ENCODE data around the gene TAF11L8.
"Not testable (repeated sequence)": the region's sequence is repeated elsewhere in the genome, so short reads cannot be mapped to it uniquely, and the experiment has no call there.

TAF11L8 gene

DNA sequence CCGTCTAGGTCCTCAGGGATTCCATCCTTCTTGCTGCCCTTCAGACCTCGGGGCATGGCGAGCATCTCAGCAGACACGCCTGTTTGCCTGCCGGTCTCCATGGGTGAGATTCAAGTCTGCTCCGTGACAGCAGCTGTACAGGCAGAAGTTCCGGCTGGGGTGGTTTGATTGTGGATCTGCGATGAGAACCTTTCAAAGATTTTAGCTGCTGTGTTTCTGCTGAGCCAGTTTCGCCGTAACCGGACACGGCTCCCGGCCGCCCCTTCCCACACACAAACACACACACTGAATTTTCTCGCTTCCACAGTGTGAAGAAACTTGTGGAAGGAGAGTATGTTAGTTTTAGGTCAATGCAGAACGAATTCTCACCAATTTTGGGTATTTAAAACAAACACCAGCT lies at the start of gene TAF11L8:
Gene TAF11L8 (minus strand): TSS at position 101 of the 400 bp plus-strand sequence.
- H3K9me3 ChIP-seq (ENCODE audit: severe bottlenecking); H3K36me3 ChIP-seq (ENCODE audit: low read depth); H3K4me3 ChIP-seq (ENCODE audit: severe bottlenecking); ATAC-seq (ENCODE audit: low read depth); H3K27me3 ChIP-seq (ENCODE audit: insufficient read depth, poor library complexity, severe bottlenecking); H3K27ac ChIP-seq (ENCODE audit: poor library complexity, severe bottlenecking); H3K4me1 ChIP-seq (ENCODE audit: insufficient read depth, poor library complexity, severe bottlenecking); DNase-seq (ENCODE audit: low spot score): not testable (repeated sequence)

DNA sequence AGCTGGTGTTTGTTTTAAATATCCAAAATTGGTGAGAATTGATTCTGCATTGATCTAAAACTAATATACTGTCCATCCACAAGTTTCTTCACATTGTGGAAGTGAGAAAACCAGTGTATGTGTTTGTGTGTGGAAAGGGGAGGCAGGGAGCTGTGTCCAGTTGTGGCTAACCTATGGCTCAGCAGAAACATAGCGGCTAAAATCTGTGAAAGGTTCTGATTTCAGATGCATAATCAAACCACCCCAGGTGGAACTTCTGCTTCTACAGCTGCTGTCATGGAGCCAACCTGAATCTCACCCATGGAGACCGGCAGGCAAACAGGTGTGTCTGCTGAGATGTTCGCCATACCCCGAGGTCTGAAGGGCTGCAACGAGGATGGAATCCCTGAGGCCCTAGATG lies 43.4 kb upstream of the TAF11L8 start, which contains the start of gene TAF11L14:
Gene TAF11L14 (plus strand): TSS at position 301 of the 400 bp plus-strand sequence.
- Histone ChIP-seq H3K27ac (ENCODE audit: poor library complexity, severe bottlenecking) (no peak within 1 kb of the TSS), H3K9me3 (ENCODE audit: severe bottlenecking) (no peaks in the 10 kb centered on the region), H3K36me3 (ENCODE audit: low read depth) (no peaks in the 10 kb centered on the region), H3K4me3 (ENCODE audit: severe bottlenecking) (no peak within 1 kb of the TSS), H3K4me1 (ENCODE audit: insufficient read depth, poor library complexity, severe bottlenecking) (no peaks in the 10 kb centered on the region), H3K27me3 (ENCODE audit: insufficient read depth, poor library complexity, severe bottlenecking) (no peaks in the 10 kb centered on the region)
- DNase-seq (ENCODE audit: low spot score) (no peak), ATAC-seq (ENCODE audit: low read depth) (no peak)
- TF ChIP-seq, protein P1, sequence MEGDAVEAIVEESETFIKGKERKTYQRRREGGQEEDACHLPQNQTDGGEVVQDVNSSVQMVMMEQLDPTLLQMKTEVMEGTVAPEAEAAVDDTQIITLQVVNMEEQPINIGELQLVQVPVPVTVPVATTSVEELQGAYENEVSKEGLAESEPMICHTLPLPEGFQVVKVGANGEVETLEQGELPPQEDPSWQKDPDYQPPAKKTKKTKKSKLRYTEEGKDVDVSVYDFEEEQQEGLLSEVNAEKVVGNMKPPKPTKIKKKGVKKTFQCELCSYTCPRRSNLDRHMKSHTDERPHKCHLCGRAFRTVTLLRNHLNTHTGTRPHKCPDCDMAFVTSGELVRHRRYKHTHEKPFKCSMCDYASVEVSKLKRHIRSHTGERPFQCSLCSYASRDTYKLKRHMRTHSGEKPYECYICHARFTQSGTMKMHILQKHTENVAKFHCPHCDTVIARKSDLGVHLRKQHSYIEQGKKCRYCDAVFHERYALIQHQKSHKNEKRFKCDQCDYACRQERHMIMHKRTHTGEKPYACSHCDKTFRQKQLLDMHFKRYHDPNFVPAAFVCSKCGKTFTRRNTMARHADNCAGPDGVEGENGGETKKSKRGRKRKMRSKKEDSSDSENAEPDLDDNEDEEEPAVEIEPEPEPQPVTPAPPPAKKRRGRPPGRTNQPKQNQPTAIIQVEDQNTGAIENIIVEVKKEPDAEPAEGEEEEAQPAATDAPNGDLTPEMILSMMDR (IDR thresholded peaks at IDR 0.05; ENCODE audit: poor library complexity, severe bottlenecking) = no peak

DNA sequence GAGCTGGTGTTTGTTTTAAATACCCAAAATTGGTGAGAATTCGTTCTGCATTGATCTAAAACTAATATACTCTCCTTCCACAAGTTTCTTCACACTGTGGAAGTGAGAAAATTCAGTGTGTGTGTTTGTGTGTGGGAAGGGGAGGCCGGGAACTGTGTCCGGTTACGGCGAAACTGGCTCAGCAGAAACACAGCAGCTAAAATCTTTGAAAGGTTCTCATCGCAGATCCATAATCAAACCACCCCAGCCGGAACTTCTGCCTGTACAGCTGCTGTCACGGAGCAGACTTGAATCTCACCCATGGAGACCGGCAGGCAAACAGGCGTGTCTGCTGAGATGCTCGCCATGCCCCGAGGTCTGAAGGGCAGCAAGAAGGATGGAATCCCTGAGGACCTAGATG lies 41.0 kb upstream of the TAF11L8 start, which contains the start of gene TAF11L13:
Gene TAF11L13 (plus strand): TSS at position 301 of the 400 bp plus-strand sequence.
- H3K9me3 ChIP-seq (ENCODE audit: severe bottlenecking); ATAC-seq (ENCODE audit: low read depth); H3K36me3 ChIP-seq (ENCODE audit: low read depth); H3K27me3 ChIP-seq (ENCODE audit: insufficient read depth, poor library complexity, severe bottlenecking); H3K4me1 ChIP-seq (ENCODE audit: insufficient read depth, poor library complexity, severe bottlenecking); DNase-seq (ENCODE audit: low spot score); H3K4me3 ChIP-seq (ENCODE audit: severe bottlenecking); H3K27ac ChIP-seq (ENCODE audit: poor library complexity, severe bottlenecking): not testable (repeated sequence)

DNA sequence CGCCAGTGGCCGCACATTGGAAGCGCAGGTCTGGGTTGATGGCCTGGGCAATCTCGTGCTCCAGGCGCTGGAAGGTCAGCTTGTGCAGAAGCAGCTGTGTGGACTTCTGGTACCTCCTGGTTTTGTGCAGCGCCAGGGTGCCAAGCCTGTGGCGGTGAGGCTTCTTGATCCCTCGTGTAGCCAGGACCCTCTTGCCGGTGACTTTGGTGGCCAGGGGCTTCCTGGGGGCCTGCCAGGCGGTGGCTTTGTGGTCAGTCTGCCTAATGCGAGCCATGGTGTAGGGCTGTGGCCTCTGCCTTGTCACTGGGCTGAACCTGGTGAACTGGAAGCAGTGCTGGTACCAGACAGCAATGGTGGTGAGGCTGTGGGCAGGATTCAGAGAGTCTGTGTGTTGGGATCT lies 34.9 kb upstream of the TAF11L8 start:
- H3K9me3 ChIP-seq (ENCODE audit: severe bottlenecking) = no peaks in the 10 kb centered on the region
- ATAC-seq (ENCODE audit: low read depth) = no peak
- no peaks in the 10 kb centered on the region for H3K4me1 ChIP-seq (ENCODE audit: insufficient read depth, poor library complexity, severe bottlenecking)
- TF ChIP-seq, protein P1 (IDR thresholded peaks at IDR 0.05; ENCODE audit: poor library complexity, severe bottlenecking) = no peak
- H3K4me3 ChIP-seq (ENCODE audit: severe bottlenecking) = no peak overlapping the region
- H3K27me3 ChIP-seq (ENCODE audit: insufficient read depth, poor library complexity, severe bottlenecking) = no peaks in the 10 kb centered on the region
- H3K27ac ChIP-seq (ENCODE audit: poor library complexity, severe bottlenecking) = no peak overlapping the region
- H3K36me3 ChIP-seq (ENCODE audit: low read depth) = no peaks in the 10 kb centered on the region
- no peak for DNase-seq (ENCODE audit: low spot score)

DNA sequence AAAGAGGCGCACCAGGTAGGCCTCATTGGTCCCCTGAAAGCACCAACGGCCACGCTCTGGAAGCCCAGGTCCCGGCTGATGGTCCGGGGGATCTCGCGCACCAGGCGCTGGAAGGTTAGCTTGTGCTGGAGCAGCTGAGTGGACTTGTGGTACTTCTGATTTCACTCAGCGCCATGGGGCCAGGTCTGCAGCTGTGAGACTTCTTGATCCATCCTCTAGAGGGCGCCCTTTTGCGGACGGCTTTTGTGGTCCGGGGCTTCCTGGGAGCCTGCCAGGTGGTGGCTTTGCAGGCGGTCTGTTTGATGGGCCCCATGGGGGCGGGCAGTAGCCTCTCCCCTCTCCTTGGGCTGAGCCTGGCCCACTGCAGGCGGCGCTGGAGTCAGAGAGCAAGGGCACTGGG lies 29.9 kb upstream of the TAF11L8 start:
- H3K4me3 ChIP-seq (ENCODE audit: severe bottlenecking) = no peak overlapping the region

DNA sequence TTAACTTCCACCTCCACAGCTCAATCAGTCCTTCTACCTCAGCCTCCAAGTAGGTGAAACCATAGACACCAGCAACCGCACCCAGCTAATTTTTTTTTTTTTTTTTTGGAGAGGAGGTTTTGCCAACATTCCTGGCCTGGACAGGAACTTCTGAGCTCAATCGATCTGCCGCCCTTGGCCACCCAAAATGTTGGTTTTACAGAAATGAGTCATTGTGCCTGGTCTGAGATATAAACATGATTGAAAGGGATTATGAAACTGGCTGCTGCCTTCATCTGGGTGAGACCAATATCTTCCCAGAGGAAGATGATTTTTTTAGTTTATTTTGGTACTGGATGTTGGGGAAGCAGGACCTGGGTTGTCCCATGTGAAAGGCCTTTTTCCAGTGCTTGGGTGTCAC lies 28.6 kb upstream of the TAF11L8 start:
- TF ChIP-seq, protein P1 (IDR thresholded peaks at IDR 0.05; ENCODE audit: poor library complexity, severe bottlenecking) = no peak
- Histone ChIP-seq H3K4me1 (ENCODE audit: insufficient read depth, poor library complexity, severe bottlenecking) (no peaks in the 10 kb centered on the region), H3K27ac (ENCODE audit: poor library complexity, severe bottlenecking) (no peak overlapping the region), H3K27me3 (ENCODE audit: insufficient read depth, poor library complexity, severe bottlenecking) (no peaks in the 10 kb centered on the region), H3K36me3 (ENCODE audit: low read depth) (no peaks in the 10 kb centered on the region), H3K9me3 (ENCODE audit: severe bottlenecking) (no peaks in the 10 kb centered on the region), H3K4me3 (ENCODE audit: severe bottlenecking) (no peak overlapping the region)
- ATAC-seq (ENCODE audit: low read depth) (no peak), DNase-seq (ENCODE audit: low spot score) (no peak)

More for the DNA sequence above, 29.9 kb upstream of the TAF11L8 start:
- no peak overlapping the region for H3K27ac ChIP-seq (ENCODE audit: poor library complexity, severe bottlenecking)
- H3K27me3 ChIP-seq (ENCODE audit: insufficient read depth, poor library complexity, severe bottlenecking) = no peaks in the 10 kb centered on the region
- no peaks in the 10 kb centered on the region for H3K9me3 ChIP-seq (ENCODE audit: severe bottlenecking)
- DNase-seq (ENCODE audit: low spot score) (no peak), ATAC-seq (ENCODE audit: low read depth) (no peak)
- H3K4me1 ChIP-seq (ENCODE audit: insufficient read depth, poor library complexity, severe bottlenecking) = no peaks in the 10 kb centered on the region
- TF ChIP-seq, protein P1 (IDR thresholded peaks at IDR 0.05; ENCODE audit: poor library complexity, severe bottlenecking) = no peak
- no peaks in the 10 kb centered on the region for H3K36me3 ChIP-seq (ENCODE audit: low read depth)

Data from RWPE2 (cell line).